NCI-H2029 treated with DMSO at 0.1 percent for 48 hours (cell line): Measurements from ENCODE around the gene MSMP.

Experiments
- DNase-seq: peaks from one replicate; lab custom pipeline; 2025; lab: John Stamatoyannopoulos, UW

MSMP gene, protein sequence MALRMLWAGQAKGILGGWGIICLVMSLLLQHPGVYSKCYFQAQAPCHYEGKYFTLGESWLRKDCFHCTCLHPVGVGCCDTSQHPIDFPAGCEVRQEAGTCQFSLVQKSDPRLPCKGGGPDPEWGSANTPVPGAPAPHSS

DNA sequence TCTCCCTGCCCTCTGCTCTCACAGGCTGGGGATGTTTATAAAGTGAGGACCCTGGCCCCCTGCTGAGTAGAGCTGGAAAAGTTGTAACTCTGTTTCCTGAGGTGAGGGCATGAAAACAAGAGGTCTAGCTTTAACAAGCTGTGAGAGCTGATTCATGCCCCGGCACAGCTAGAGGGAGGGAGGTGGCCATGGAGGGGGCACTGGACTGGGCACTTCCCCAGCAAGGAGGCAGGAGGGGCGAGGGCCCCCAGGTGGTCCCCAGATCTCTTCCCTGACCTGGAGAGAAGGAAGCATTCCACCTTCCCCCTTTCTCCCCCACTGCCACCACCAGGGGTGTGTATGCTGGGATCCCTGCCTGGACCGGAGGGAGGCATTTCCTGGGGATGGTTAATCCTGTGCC, at the start of gene MSMP:
Gene MSMP, minus strand, starts transcription at position 13 of the 400 bp plus-strand sequence. CDS start 147 bp downstream, outside the sequence.
- no peak for DNase-seq

DNA sequence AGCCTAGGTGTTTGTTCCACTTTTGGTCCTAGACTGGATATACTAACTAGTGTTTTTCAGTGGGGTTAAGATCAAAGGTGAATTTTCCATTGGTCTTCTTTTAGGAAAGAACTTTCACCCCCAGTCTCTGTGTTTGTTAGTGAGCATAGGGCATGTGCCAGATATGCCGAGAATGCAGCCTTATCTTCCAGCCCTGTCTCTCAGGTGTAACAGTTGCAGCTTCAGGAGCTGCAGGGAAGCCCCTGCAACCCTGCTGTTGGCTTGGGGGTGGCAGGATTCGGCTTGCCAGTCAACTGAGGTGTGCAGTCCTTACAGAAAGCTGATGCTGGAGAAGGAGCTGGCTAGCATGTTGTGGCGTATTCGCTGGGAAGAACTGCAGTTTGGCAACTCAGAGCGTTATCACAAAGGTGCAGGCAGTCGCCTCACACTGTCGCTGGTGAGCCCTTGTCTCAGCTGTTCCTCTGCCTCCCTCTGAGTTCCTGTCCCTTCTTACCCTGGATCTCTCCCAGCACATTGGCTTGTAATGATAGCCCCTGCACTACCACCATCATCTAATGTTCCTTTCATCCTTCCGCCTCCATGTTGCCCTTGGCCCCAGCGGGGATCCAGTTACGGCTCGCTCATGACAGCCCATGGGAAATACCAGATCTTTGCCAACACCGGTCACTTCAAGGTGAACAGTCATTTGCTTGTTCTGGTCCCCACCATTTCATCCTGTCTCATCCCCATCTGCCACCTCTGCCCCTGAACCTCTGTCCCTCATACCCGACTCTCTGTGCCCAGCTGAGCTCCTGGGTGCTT, 47.5 kb upstream of the MSMP start:
- no peak for DNase-seq

DNA sequence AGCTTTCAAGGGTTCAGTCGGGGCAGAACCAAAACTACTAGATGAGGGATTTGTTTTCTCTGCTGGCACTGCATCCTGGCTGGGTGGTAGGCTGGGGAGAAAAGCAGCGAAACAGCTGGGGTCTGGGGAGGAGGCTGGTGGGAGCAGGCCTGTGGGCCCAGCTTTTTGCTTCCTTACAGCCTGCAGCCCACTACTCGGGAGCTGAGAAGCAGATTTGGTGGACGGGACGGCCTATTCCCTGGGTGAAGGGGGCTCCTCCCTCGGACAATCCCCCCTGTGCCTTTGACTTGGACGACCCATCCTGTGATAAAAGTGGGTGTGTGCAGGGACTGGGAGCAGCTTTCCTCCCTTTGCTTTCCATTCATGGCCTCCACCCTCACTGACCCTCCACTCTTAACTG, 46.5 kb upstream of the MSMP start:
- DNase-seq = no peak

DNA sequence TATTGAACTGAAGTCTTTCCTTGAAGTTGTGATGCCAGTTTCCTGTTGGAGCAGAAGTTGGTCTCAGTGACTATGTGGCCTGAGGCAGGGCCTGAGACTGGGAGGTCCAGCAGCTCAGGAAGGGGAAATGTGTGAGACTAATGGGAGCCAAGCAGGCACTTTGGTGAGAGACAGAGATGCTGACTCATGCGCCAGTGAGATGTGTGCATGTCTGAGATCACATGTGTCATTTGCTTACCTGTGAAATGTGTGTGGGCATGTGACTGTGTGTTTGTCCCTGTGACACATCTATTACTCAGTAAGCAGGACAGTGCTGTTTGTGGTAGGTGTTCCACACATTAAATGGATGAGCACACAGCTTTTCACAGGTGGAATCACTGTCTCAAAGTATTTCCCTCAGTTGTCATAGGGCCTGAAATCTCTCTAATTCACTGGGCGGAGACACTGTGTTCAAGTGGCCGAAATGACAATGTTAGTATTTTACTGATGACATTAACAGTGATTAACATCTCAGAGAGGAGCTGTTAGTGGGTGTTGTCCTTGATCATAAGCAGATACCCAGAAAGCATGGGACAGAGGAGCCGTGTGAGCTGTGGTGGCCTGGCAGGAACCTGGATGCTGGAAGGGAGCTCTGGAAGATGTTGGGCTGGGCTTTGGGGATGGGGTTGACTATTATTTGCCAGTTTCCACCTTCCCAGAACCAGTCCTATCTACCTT, 44.7 kb upstream of the MSMP start:
- no peak for DNase-seq

DNA sequence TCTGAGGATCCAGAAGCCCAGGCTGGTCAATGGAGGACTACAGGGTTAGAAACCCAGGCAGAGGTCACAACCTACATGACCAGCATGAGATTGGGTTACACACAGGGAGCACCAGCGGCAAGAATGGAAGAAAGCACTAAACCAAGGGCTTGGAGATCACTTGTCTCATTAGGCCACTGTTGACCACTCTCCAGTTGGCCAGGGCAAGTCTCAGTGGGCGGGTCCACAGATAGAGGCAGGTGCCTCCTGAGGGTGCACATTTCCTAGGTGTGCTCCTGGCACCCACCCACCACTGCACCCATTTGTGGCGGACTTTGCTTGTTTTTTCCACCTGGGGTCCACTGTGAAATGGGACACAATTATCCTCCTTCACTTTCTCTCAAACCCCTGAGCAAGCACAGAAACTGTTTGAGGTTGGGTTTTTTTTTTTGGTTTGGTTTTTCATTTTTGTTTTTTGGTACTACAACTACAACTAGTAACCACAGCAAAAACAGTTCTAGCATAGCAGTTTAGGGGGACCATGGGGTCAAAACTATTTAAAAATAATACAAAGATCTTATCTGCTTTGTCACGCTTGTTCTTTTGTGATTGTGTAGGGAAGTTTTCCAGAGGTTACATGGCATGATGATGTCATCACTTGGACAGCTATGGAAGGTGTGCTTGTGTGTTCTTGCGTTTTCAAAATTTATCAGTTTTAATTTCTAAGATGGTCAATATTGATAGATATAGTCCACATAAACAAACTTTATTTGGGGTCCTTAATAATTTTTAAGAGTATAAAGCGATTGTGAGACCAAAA, 43.4 kb upstream of the MSMP start:
- DNase-seq = no peak

DNA sequence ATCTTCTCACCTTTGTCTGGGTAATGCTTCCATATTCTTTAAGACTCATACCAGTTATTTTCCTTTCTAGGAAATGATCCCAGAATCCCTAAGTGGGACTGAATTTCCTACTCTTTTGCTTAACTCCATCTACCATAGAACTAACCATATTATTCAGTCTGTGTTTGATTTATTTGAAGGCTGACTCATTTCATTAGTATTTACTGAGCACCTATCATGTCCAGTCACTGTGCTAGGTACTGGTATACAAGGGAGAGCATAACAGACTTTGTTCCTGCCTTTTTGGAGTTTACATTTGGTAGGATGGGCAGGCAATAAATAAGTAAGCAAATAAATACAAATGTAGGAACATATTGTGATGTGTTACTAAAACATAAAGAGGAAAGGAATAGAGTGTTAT, 41.6 kb upstream of the MSMP start:
- DNase-seq = no peak

DNA sequence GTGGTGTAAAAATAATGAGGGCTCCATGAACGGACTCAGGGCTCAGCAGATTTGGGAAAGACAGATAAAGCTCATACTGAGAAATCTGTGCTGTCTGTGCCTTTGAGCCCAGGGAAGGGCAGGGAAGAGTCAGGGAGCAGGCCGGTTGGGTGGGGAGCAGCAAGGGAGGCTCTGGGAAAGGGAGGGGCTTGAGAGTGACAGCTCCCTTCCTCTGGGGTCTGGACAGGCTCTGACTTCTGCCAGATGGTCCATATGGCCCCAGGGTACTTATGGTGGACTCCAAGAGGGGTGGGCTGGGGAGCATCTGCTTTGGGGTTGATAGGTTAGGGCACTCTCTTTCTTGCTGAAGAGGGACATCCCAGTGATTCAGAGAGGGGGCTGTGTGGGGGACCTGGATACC, 39.4 kb upstream of the MSMP start:
- DNase-seq = no peak

DNA sequence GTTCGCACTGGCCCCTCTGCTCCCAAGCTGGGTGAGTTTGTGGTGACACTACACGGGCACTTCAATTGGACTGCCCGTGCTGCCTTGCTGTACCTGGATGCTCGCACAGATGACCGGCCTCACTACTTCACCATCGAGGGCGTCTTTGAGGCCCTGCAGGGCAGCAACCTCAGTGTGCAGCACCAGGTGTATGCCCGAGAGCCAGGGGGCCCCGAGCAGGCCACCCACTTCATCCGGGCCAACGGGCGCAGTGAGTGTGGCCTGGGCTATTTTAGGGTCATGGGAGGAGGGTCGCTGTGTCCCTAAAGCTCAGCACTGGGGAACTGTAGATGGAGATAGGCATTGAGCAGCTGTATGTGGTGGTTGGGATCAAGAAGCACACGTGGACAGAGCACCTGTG, 38.8 kb upstream of the MSMP start:
- DNase-seq = no peak

DNA sequence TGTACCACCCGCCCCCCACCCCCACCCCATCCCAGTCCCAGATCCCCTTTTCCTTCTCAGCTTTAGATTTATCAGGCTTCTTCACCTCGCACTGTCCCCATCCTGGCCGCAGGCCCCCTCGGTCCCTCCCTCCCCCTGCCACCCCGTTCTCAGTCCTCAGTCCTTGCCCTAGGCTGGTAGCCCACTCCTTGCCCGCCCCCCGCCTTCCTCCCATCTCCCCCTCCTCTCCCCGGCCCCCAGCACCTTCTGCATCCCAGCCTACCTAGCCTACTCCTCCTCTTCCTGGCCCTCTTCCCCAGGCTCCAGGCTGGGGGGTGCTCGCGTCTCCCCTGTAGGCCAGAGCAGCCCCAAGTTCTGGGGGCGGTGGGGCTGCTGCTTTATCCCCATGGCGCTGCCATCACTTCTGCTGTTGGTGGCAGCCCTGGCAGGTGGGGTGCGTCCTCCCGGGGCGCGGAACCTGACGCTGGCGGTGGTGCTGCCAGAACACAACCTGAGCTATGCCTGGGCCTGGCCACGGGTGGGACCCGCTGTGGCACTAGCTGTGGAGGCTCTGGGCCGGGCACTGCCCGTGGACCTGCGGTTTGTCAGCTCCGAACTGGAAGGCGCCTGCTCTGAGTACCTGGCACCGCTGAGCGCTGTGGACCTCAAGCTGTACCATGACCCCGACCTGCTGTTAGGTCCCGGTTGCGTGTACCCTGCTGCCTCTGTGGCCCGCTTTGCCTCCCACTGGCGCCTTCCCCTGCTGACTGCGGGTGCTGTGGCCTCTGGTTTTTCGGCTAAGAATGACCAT, 38.1 kb upstream of the MSMP start:
- DNase-seq = no peak

DNA sequence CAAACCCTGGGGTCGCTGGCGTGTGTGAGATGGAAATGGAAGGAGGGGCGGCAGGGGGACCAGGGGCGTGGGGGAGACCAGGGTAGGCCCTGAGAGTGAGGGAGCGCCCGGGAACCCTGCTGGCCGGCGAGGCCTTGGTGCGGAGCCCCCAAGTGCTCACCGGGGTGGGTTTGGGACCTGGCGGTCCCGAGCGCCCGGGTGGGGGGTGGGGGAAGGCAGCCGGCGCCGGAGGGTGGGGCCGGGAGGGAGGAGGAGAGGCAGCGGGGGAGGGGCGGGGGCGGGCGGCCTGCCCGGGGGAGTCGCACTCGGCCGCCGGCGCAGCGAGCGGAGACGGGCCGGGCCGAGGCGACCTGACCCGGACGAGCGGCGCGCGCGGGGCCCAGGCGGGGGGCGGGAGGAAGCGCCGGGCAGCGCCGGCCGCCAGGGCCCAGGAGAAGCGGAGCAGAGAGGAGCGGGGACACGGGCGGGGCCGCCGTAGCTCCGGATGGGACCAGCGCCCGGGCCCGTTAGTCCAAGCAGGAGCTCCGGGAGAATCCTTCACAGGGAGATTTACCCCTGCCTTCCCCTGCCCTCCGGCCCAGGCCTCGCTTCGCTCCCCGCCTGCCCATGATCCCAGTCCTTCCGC, 37.3 kb upstream of the MSMP start, which contains the start of gene NPR2:
Gene NPR2, plus strand, starts transcription at position 295 of the 625 bp plus-strand sequence. CDS start 818 bp downstream, outside the sequence.
- no peak for DNase-seq

DNA sequence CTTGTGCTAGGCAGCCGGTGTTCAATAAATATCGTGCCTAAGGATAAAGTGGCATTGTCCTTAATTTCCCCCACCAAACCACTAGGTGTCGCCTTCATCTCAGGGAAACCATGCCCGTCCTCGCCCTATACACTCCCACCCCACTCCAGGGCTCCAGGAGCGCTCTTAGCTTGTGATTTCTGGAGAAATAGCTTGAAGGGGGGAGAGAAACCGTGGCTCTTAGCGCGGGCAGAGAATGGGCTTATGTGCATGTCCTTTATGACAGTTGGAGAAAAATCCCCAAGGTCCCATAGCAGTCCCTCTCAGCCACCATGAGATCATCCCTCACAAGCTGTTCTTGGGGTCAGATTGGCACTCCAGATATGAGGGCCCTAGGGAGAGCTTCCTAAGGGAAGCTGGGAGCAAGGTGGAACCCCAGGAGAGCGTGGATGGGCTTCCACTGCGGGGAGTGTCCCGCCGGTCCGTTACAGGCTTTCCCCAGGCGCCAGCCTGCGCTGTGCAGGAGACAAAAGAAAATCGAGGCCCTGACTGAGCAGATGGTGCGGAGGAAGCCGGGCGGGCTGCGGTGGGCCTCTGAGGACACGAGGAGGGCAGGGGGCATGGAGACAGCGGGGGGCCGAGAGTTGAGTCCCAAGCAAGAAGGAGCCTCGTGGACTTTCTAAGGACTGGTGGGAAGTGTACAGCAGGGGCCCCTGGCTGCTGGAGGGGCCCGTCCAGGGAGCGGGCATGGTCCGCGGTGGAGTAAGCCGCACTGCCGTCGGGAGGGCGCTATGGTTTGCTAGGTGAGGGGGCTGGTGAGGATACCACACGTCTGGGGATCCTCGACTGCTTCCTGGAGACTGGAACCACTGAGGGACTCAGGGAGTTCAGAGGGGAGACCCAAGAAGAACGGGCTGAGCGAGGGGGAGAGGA, 36.6 kb upstream of the MSMP start:
- peak; percentile 81 for DNase-seq

DNA sequence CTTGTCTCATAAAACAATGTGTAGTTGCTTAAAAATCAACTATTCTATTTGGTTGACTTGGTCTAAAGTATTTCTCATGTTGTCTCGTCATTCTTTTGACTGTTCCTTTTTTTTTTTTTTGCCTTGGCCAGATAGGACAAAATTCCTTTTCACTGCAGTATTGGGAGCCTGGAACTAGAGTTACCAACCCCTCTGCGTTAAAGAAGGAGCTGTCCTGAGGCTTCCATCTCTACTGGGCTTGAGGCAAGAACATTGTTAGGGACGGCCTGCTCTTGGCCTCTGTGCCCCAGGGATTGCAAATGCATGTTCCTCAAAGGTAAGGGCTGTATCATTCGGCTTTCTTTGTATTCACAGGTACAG, 35.9 kb upstream of the MSMP start:
- DNase-seq = no peak

DNA sequence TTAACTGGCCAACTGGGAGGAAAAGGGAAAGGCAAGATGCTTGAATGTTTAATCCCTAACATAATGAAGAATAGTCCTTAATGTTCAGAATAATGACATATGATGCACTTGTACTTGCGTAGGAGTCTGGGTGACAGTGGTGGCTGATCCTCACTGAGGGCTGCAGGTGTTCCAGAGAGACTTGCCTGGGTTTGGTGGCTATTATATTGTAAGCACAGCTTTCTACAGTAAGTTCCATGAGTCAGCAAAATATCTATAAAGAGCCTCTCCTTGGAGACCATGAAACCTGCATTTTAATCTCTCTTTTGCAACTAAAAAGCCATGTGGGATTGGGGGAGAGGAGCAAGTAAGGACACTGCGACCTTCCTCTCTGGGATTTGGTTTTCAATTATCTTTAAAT, 35.5 kb upstream of the MSMP start:
- DNase-seq = no peak

DNA sequence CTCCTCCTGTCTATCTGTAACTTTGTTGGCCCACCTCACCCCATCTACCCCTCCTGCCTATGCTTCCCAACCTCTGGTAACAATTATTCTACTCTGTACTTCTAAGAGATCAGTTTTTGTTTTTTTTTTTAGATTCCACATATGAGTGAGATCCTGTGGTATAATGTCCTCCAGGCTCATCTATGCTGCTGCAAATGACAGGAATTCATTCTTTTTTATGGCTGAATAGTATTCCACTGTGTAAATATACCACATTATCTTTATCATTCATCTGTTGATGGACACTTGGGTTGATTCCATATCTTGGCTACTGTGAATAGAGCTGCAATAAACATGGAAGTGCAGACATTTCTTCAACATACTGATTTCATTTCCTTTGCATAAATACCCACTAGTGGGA, 29.3 kb upstream of the MSMP start:
- no peak for DNase-seq

DNA sequence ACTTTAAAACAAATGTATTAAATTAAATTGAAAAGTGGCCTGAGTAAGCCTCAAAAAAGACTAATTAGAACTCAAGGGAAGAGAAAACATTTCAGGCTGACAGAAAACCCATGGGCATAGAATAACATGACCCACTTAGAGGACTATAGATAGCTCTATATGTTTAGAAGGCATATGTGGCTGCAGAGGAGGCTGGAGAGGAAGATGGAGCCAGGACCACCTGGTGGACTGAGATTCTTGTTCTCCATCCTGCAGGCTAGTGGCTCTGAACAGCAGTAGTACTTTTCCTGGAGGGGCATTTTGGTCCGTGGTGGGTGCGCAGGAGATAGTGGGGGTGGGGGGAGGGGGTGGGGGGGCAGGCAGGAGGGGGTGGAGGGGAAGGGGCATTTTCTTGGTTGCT, 27.0 kb upstream of the MSMP start:
- DNase-seq = no peak

DNA sequence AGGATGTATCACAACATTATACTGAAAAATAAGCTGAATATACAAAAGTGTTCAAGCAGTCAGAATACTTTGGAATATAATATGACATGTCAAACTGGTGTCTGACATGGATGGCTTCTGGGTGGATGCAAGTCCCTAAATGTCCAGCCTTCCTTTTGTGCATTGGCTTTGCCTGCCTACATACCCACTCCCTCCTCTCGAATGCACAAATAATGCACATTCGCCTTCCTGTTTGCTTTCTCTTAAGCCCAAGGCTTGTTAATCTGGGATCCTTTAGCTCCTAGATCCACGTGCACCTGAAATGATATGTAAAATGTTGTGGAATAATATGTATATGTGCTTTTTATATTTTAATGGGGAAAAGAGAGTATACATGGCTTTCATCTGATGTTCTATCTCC, 24.4 kb upstream of the MSMP start:
- DNase-seq = no peak

DNA sequence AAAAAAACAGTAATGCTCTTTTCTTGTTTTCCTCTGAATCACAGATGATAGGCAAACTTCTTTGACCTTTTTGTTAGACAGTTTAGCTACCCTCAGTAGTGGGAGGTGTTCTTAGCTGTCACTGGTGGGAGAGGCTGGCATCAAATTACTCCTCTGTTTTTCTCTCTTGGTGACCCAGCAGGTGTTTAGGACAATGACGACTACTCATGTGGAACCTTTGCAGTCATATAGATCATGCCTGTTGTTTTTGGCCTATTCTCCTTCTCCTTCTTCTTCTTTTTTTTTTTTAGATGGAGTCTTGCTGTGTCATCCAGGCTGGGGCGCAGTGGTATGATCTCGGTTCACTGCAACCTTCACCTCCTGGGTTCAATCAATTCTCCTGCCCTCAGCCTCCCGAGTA, 21.9 kb upstream of the MSMP start:
- DNase-seq = peak; percentile 96

DNA sequence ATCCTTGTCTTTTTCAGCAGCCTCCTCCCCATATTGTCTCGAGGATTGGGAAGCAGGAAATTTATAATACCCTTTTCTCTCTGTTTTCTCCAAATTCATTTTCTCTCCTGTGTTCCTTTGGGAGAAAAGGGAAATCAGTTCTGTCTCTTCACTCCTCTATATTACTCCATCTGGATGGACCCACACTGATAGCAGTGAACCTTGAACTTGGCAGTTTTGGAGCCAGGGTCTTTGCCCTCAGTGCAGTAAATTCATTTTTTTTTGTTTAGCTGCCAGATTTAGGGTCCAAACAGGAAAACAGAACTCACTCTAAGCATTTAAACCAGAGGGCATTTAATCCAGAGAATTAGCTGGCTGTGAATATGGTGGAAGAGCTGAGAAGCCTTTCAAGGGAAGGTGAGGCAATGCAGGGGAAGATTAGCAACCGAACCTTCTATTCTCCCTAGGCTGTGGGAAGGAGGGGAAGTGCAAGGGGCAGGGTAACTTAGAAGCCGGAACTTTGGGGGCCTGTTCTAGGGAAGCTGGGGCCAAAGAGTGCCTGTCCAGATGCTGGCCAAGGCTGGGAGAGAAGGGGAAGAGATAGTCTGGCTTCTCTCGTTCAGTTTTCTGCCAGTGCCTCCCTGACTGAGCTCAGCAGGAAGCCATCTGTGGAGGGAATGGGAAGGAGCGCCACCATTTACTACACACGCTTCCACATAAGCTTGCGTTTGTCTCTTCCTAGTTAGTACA, 21.0 kb upstream of the MSMP start:
- peak; percentile 27 for DNase-seq

DNA sequence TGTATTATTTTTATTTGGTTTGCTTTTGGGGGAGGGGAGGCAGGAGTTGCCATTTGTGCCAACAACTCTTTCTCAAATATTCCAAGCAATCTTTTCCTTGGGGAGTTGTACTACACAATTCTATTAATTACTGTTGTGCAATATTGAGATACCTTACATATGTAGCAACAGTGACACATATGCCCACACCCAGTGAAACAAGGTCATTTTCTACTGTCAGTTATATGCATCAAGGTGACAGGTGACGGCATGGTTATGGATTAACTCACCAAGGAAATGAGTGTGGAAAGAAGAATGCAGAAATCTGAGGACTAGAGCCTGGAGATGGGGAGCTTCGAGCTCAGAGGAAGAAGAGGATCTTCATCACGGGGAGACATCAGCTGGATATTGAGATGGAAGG, 17.9 kb upstream of the MSMP start:
- peak; percentile 67 for DNase-seq
